PFSK-1 (cell line): ENCODE results near the gene IRX2.

ENCODE experiments used
- POLR2AphosphoS5 ChIP-seq: IDR thresholded peaks from 2 replicates; pipeline ENCODE4 v1.6.1; 2012; ENCODE audit warnings: low read depth, mild to moderate bottlenecking, control low read depth, low read length, moderate library complexity
- TAF1 ChIP-seq: IDR thresholded peaks from 2 replicates; pipeline ENCODE4 v1.6.1; 2012; ENCODE audit warnings: low read length, control low read depth, borderline replicate concordance; ENCODE audit not compliant: insufficient read depth
- TF ChIP-seq, protein P1 (sequence below), 2 experiments: IDR thresholded peaks; 2 replicates each; pipeline versions ENCODE4 v1.6.1 to v1.8.0; 2011 to 2012; ENCODE audit warnings: low read depth in 2 of 2, low read length in 2 of 2, control low read depth in 1 of 2, inconsistent platforms in 1 of 2, mild to moderate bottlenecking in 1 of 2, moderate library complexity in 1 of 2; ENCODE audit not compliant: insufficient read depth in 1 of 2

GRCh38 chr5:2748179-2748860 is 3.2 kb downstream of the IRX2 start:
- TF ChIP-seq TAF1 (no peak), POLR2AphosphoS5 (no peak)
- TF ChIP-seq, protein P1, sequence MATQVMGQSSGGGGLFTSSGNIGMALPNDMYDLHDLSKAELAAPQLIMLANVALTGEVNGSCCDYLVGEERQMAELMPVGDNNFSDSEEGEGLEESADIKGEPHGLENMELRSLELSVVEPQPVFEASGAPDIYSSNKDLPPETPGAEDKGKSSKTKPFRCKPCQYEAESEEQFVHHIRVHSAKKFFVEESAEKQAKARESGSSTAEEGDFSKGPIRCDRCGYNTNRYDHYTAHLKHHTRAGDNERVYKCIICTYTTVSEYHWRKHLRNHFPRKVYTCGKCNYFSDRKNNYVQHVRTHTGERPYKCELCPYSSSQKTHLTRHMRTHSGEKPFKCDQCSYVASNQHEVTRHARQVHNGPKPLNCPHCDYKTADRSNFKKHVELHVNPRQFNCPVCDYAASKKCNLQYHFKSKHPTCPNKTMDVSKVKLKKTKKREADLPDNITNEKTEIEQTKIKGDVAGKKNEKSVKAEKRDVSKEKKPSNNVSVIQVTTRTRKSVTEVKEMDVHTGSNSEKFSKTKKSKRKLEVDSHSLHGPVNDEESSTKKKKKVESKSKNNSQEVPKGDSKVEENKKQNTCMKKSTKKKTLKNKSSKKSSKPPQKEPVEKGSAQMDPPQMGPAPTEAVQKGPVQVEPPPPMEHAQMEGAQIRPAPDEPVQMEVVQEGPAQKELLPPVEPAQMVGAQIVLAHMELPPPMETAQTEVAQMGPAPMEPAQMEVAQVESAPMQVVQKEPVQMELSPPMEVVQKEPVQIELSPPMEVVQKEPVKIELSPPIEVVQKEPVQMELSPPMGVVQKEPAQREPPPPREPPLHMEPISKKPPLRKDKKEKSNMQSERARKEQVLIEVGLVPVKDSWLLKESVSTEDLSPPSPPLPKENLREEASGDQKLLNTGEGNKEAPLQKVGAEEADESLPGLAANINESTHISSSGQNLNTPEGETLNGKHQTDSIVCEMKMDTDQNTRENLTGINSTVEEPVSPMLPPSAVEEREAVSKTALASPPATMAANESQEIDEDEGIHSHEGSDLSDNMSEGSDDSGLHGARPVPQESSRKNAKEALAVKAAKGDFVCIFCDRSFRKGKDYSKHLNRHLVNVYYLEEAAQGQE (IDR thresholded peaks at IDR 0.05; ENCODE audit: insufficient read depth in 1 of 2, low read depth in 2 of 2, low read length in 2 of 2) = no peak
